Measurements from ENCODE around the gene GRM7. TPM values are rescaled to one million over a fixed set of nuclear protein-coding genes. Genes with fewer than 3 reads are reported as not detected.

The GRM7 gene
- total and polyA plus RNA-seq, 2 of the 4 experiments (the other 2 are of a cell fraction), result not detected

GRCh38 chr3:7166460-7166859, 305.5 kb downstream of the GRM7 start:
- WGBS, 2 experiments (ENCODE audit: extremely low coverage in 2 of 2, insufficient read length in 1 of 2), result no CpG with 5 or more reads among the region's 4 CpGs
- Histone ChIP-seq H4K5ac (ENCODE audit: low read depth, low read length) (no peak overlapping the region), H3K56ac (ENCODE audit: extremely low read depth, insufficient read depth, low read length) (no peak overlapping the region), H3K23ac (ENCODE audit: low read depth, low read length) (no peak overlapping the region), H3K9ac (ENCODE audit: low read depth, low read length) (no peak overlapping the region), H2AK9ac (replicated peaks; ENCODE audit: low read depth, low read length, poor library complexity) (no peak overlapping the region), H2BK15ac (ENCODE audit: low read depth, low read length) (no peak overlapping the region), H3K9me1 (ENCODE audit: insufficient read depth, low read length) (no peaks in the 10 kb centered on the region), H3K4me1 (ENCODE audit: control insufficient read depth, insufficient read depth, low read length) (no peaks in the 10 kb centered on the region), H3K14ac (replicated peaks; ENCODE audit: low read depth, low read length) (no peak overlapping the region), H2AK5ac (ENCODE audit: low read depth, low read length) (no peak overlapping the region), H3K9me3 (ENCODE audit: control insufficient read depth, insufficient read depth, low read length) (peaks cover 11% of the 10 kb centered on the region), H2BK120ac (ENCODE audit: low read depth, low read length) (no peak overlapping the region), H3K4ac (ENCODE audit: low read depth, low read length) (no peak overlapping the region), H4K8ac (ENCODE audit: low read depth in 2 of 2, low read length in 2 of 2) (no peak overlapping the region), H3K4me3 (ENCODE audit: insufficient read depth, low read depth, low read length) (no peak overlapping the region), H2BK20ac (ENCODE audit: low read depth, low read length) (no peak overlapping the region), H4K91ac (ENCODE audit: insufficient read depth, low read depth, low read length) (no peak overlapping the region), H4K20me1 (ENCODE audit: insufficient read depth, low read length) (no peaks in the 10 kb centered on the region), H3K4me2 (ENCODE audit: low read depth, low read length) (no peak overlapping the region), H3K79me1 (ENCODE audit: low read depth in 1 of 2, low read length in 2 of 2) (no peaks in the 10 kb centered on the region), H2BK5ac (ENCODE audit: low read depth, low read length, poor library complexity, severe bottlenecking) (no peak overlapping the region), H3K27me3 (ENCODE audit: control insufficient read depth, insufficient read depth, low read length) (no peaks in the 10 kb centered on the region), H2AFZ (replicated peaks; ENCODE audit: low read length, poor library complexity) (no peak overlapping the region), H3K18ac (ENCODE audit: low read depth, low read length) (no peak overlapping the region), H3K27ac (ENCODE audit: insufficient read depth, low read length) (no peak overlapping the region), H3K36me3 (ENCODE audit: control insufficient read depth, insufficient read depth, low read length) (no peaks in the 10 kb centered on the region)
- POLR2A ChIA-PET (ENCODE audit: unreplicated experiment), result no interaction called here
- CTCF ChIA-PET, result no interaction called here
- TF ChIP-seq RCOR1 (IDR thresholded peaks at IDR 0.05; ENCODE audit: insufficient replicate concordance, low read length), result no peak
- TF ChIP-seq MAZ (IDR thresholded peaks at IDR 0.05; ENCODE audit: borderline replicate concordance, low read depth, low read length), result no peak
- TF ChIP-seq MXI1 (IDR thresholded peaks at IDR 0.05; ENCODE audit: borderline replicate concordance, low read depth, low read length), result no peak
- TF ChIP-seq BHLHE40 (IDR thresholded peaks at IDR 0.05; ENCODE audit: low read depth, low read length), result no peak
- TF ChIP-seq CTCF (conservative IDR thresholded peaks at IDR 0.05; ENCODE audit: low read depth, low read length), result no peak
- no peak for TF ChIP-seq POLR2A (IDR thresholded peaks at IDR 0.05; ENCODE audit: low read depth, low read length)
- no peak for TF ChIP-seq NFE2L2 (IDR thresholded peaks at IDR 0.05; ENCODE audit: low read depth, low read length)
- TF ChIP-seq SMC3 (IDR thresholded peaks at IDR 0.05; ENCODE audit: low read depth, low read length), result no peak
- TF ChIP-seq FOS (IDR thresholded peaks at IDR 0.05; ENCODE audit: low read depth, low read length), result no peak
- no peak for TF ChIP-seq CEBPB (IDR thresholded peaks at IDR 0.05; ENCODE audit: low read depth, low read length)
- TF ChIP-seq CHD1 (IDR thresholded peaks at IDR 0.05; ENCODE audit: low read depth, low read length), result no peak
- no peak for TF ChIP-seq RAD21 (IDR thresholded peaks at IDR 0.05; ENCODE audit: low read length)
- TF ChIP-seq ELK1 (IDR thresholded peaks at IDR 0.05; ENCODE audit: borderline replicate concordance, low read depth, low read length), result no peak
- TF ChIP-seq USF2 (IDR thresholded peaks at IDR 0.05; ENCODE audit: low read depth, low read length), result no peak
- no peak for TF ChIP-seq MAFK (IDR thresholded peaks at IDR 0.05; ENCODE audit: low read depth, low read length)
- TF ChIP-seq RFX5 (IDR thresholded peaks at IDR 0.05; ENCODE audit: low read depth, low read length), result no peak
- dilution Hi-C loops (cut with HindIII; ENCODE audit: low sequenced_read_pairs, unreplicated experiment), result no loop called here
- no TSS peak for BruUV-seq (replicated peaks)
- DNase-seq (no peak), ATAC-seq (ENCODE audit: low read depth) (no peak)
- in situ Hi-C loops (cut with MboI; ENCODE audit: low sequenced_read_pairs), result no loop called here
- intact Hi-C loops (cut with micrococcal nuclease), result no loop called here

Measured in IMR-90 (cell line).